Astrocyte (in vitro differentiated cells and primary cell): Measurements from ENCODE around the gene KRTAP1-3. TPM values are rescaled to one million over a fixed set of nuclear protein-coding genes. Genes with fewer than 3 reads are reported as not detected.
A peak's percentile ranks its signal among the peaks of the same experiment; 100 is the strongest.
"Not testable (repeated sequence)": the region's sequence is repeated elsewhere in the genome, so short reads cannot be mapped to it uniquely, and the experiment has no call there.

ENCODE experiments used
- DNase-seq: peaks from one replicate; pipeline ENCODE4 v3.0.0-alpha.2; 2010; ENCODE audit warnings: low read depth
- FAIRE-seq: peaks from 2 replicates; lab custom pipeline; 2011; peaks lifted over from hg19 to GRCh38; lab: Jason Lieb, UNC
- H2AFZ ChIP-seq: 2 replicates; pipeline ENCODE4 v1.6.0; 2012; ENCODE audit warnings: low read depth, low read length, inconsistent platforms
- H3K27ac ChIP-seq: 2 replicates; pipeline ENCODE4 v1.5.1; 2011; ENCODE audit warnings: low read depth, low read length, inconsistent platforms
- H3K27me3 ChIP-seq: 2 replicates; pipeline ENCODE4 v1.6.0; 2011; ENCODE audit warnings: low read length, inconsistent platforms; ENCODE audit not compliant: insufficient read depth
- H3K36me3 ChIP-seq: 2 replicates; pipeline ENCODE4 v1.5.1; 2011; ENCODE audit warnings: low read length, inconsistent platforms; ENCODE audit not compliant: insufficient read depth
- H3K4me1 ChIP-seq: 2 replicates; pipeline ENCODE4 v1.5.1; 2011; ENCODE audit warnings: low read length, inconsistent platforms; ENCODE audit not compliant: insufficient read depth
- H3K4me2 ChIP-seq: 2 replicates; pipeline ENCODE4 v1.6.0; 2012; ENCODE audit warnings: low read length, inconsistent platforms
- H3K4me3 ChIP-seq: 2 replicates; pipeline ENCODE4 v1.5.1; 2011; ENCODE audit warnings: low read depth, mild to moderate bottlenecking, low read length, inconsistent platforms; ENCODE audit not compliant: insufficient read depth
- H3K79me2 ChIP-seq: 2 replicates; pipeline ENCODE4 v1.6.0; 2012; ENCODE audit warnings: mild to moderate bottlenecking, low read length, inconsistent platforms; ENCODE audit not compliant: insufficient read depth
- H3K9ac ChIP-seq: 2 replicates; pipeline ENCODE4 v1.6.0; 2012; ENCODE audit warnings: mild to moderate bottlenecking, low read length, inconsistent platforms
- H3K9me3 ChIP-seq: 2 replicates; pipeline ENCODE4 v1.5.1; 2012; ENCODE audit warnings: low read depth, mild to moderate bottlenecking, low read length, inconsistent platforms; ENCODE audit not compliant: insufficient read depth
- H4K20me1 ChIP-seq: 2 replicates; pipeline ENCODE4 v1.6.0; 2012; ENCODE audit warnings: low read length, inconsistent platforms; ENCODE audit not compliant: insufficient read depth
- H3K27ac Mint-ChIP-seq: one replicate; pipeline ENCODE4 v1.8.0; 2021; ENCODE audit warnings: mild to moderate bottlenecking, mixed read lengths; ENCODE audit not compliant: unreplicated experiment
- H3K27me3 Mint-ChIP-seq: one replicate; pipeline ENCODE4 v1.8.0; 2021; ENCODE audit warnings: low read depth, mixed read lengths; ENCODE audit not compliant: unreplicated experiment
- H3K36me3 Mint-ChIP-seq: one replicate; pipeline ENCODE4 v1.8.0; 2021; ENCODE audit warnings: low read depth, mixed read lengths; ENCODE audit not compliant: unreplicated experiment
- H3K4me1 Mint-ChIP-seq: one replicate; pipeline ENCODE4 v1.8.0; 2021; ENCODE audit warnings: low read depth, mixed read lengths; ENCODE audit not compliant: unreplicated experiment
- H3K4me3 Mint-ChIP-seq: one replicate; pipeline ENCODE4 v1.8.0; 2021; ENCODE audit warnings: mild to moderate bottlenecking, moderate library complexity, mixed read lengths; ENCODE audit not compliant: unreplicated experiment
- H3K9me3 Mint-ChIP-seq: one replicate; pipeline ENCODE4 v1.8.0; 2021; ENCODE audit warnings: mild to moderate bottlenecking, mixed read lengths; ENCODE audit not compliant: unreplicated experiment
- EZH2 ChIP-seq: IDR thresholded peaks from 2 replicates; pipeline ENCODE4 v1.6.1; 2012; ENCODE audit warnings: mild to moderate bottlenecking, low read length, inconsistent platforms; ENCODE audit not compliant: insufficient read depth
- total RNA-seq: library from RNA; stranded (reverse); gene quantifications from 2 replicates; pipeline ENCODE4 v1.2.1, GENCODE V29; 2021
- TF ChIP-seq, protein P1 (sequence below): IDR thresholded peaks from 2 replicates; pipeline ENCODE4 v1.5.1; 2011; ENCODE audit warnings: low read depth, mild to moderate bottlenecking, inconsistent platforms, low read length, moderate library complexity; ENCODE audit not compliant: insufficient read depth

The KRTAP1-3 gene
- total RNA-seq, 1 donor from 2014 or later: not detected

- no peak overlapping the region for H3K27ac ChIP-seq
- no peaks in the 10 kb centered on the region for H3K79me2 ChIP-seq
- H4K20me1 ChIP-seq: no peaks in the 10 kb centered on the region
- Mint-ChIP-seq H3K4me1 (peaks cover 21% of the 10 kb centered on the region), H3K9me3 (peaks cover 2% of the 10 kb centered on the region), H3K36me3 (peaks cover 3% of the 10 kb centered on the region), H3K27me3 (no peaks in the 10 kb centered on the region), H3K27ac (no peak overlapping the region), H3K4me3 (no peak overlapping the region)
- H3K9me3 ChIP-seq: no peaks in the 10 kb centered on the region
- H3K4me3 ChIP-seq: no peak overlapping the region
- no peak for DNase-seq
- H3K36me3 ChIP-seq: no peaks in the 10 kb centered on the region
- TF ChIP-seq EZH2: no peak
- TF ChIP-seq, protein P1, sequence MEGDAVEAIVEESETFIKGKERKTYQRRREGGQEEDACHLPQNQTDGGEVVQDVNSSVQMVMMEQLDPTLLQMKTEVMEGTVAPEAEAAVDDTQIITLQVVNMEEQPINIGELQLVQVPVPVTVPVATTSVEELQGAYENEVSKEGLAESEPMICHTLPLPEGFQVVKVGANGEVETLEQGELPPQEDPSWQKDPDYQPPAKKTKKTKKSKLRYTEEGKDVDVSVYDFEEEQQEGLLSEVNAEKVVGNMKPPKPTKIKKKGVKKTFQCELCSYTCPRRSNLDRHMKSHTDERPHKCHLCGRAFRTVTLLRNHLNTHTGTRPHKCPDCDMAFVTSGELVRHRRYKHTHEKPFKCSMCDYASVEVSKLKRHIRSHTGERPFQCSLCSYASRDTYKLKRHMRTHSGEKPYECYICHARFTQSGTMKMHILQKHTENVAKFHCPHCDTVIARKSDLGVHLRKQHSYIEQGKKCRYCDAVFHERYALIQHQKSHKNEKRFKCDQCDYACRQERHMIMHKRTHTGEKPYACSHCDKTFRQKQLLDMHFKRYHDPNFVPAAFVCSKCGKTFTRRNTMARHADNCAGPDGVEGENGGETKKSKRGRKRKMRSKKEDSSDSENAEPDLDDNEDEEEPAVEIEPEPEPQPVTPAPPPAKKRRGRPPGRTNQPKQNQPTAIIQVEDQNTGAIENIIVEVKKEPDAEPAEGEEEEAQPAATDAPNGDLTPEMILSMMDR: no peak
- no peak for FAIRE-seq
- no peak overlapping the region for H3K4me2 ChIP-seq
- H3K27me3 ChIP-seq: no peaks in the 10 kb centered on the region
- H2AFZ ChIP-seq: no peak overlapping the region
- no peak overlapping the region for H3K9ac ChIP-seq
- peaks cover 16% of the 10 kb centered on the region for H3K4me1 ChIP-seq
Observed at GRCh38 chr17:41069031-41069430, 34.4 kb upstream of the KRTAP1-3 start.

DNA sequence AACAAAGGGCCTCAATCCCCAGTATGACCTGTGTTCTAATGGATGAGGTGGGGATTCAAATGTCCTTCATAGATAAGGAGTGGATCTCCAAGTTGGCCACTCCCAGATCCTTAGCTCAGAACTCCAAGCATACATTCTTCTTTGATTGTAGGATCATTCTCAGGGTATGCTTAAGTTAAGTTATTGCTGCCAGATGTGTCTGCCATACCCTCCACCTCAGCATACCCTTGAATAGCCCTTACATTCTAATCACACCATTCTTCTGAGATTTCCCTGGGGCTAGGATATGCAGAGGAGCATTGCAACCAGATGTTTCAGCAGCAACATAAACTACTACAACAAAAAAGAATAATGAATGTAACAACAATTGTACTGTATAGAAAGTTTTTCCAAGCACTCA, 32.6 kb upstream of the KRTAP1-3 start:
- Mint-ChIP-seq H3K27ac (no peak overlapping the region), H3K4me1 (peaks cover 23% of the 10 kb centered on the region), H3K9me3 (peaks cover 2% of the 10 kb centered on the region), H3K36me3 (peaks cover 3% of the 10 kb centered on the region), H3K4me3 (no peak overlapping the region), H3K27me3 (no peaks in the 10 kb centered on the region)
- Histone ChIP-seq H3K27ac (peak overlapping the region; percentile 86), H3K9me3 (no peaks in the 10 kb centered on the region), H3K36me3 (no peaks in the 10 kb centered on the region), H3K4me2 (no peak overlapping the region), H3K27me3 (no peaks in the 10 kb centered on the region), H3K79me2 (no peaks in the 10 kb centered on the region), H3K4me3 (no peak overlapping the region), H4K20me1 (no peaks in the 10 kb centered on the region), H2AFZ (no peak overlapping the region), H3K9ac (no peak overlapping the region), H3K4me1 (peaks cover 30% of the 10 kb centered on the region)
- TF ChIP-seq EZH2: no peak
- TF ChIP-seq, protein P1: no peak
- FAIRE-seq (no peak), DNase-seq (no peak)

DNA sequence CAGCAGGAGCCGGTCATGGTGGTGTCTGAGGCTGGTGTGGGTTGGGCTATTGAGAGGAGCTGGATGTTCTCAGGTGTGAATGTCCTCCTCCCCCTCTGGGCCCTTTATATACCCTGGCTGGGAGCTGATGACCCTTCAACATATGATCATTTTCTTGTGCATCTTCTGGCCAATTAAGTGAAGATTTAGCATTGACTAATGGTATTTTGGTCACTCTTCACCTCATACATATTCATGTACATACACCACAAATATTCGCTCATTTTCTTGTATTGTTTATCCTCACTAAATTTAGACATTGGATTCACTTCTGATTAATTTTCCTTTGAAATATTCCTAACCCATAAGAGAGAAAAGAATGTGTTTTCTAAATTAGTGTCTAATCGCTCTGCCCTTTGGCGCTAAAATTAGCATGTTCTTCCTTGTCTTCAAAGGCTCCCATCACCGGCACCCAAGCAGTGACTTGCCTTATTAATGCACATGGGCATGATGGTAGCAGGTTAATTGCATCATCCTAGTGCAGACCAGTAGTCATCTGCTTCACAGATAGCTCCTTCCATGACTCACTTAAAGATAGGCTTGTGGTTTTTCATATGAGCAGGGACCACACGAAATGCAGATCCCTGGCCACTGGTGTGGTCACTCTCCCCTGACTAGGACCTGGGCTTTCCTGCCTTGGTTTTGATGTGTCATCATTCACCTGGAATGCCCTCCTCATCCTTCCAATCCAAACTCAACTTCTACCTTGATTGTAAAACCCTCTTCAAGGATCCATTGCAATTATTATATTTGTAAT, 31.4 kb upstream of the KRTAP1-3 start, which contains the start of gene KRTAP2-4:
Gene KRTAP2-4 (minus strand): TSS at position 51 of the 796 bp plus-strand sequence. CDS start 34 bp downstream, at position 17.
- peak; percentile 99 for DNase-seq
- Histone ChIP-seq H3K27me3 (no peaks in the 10 kb centered on the region), H3K4me2 (peak within 1 kb of the TSS; percentile 16), H4K20me1 (no peaks in the 10 kb centered on the region), H3K9ac (peak within 1 kb of the TSS; percentile 40), H3K27ac (peak within 1 kb of the TSS; percentile 86), H3K9me3 (no peaks in the 10 kb centered on the region), H3K4me1 (peaks cover 37% of the 10 kb centered on the region), H3K36me3 (no peaks in the 10 kb centered on the region), H2AFZ (no peak within 1 kb of the TSS), H3K4me3 (no peak within 1 kb of the TSS), H3K79me2 (no peaks in the 10 kb centered on the region)
- H3K27ac Mint-ChIP-seq: peak within 1 kb of the TSS; percentile 83
- peak; percentile 97 for FAIRE-seq
- peaks cover 35% of the 10 kb centered on the region for H3K4me1 Mint-ChIP-seq
- no peaks in the 10 kb centered on the region for H3K36me3 Mint-ChIP-seq
- H3K9me3 Mint-ChIP-seq: peaks cover 2% of the 10 kb centered on the region
- H3K4me3 Mint-ChIP-seq: no peak within 1 kb of the TSS
- no peaks in the 10 kb centered on the region for H3K27me3 Mint-ChIP-seq
- TF ChIP-seq, protein P1: no peak
- no peak for TF ChIP-seq EZH2

- H3K4me3 Mint-ChIP-seq, H4K20me1 ChIP-seq, H3K79me2 ChIP-seq, H3K4me2 ChIP-seq, H3K27me3 ChIP-seq, FAIRE-seq, H3K9me3 Mint-ChIP-seq, H3K9ac ChIP-seq, H3K9me3 ChIP-seq, H2AFZ ChIP-seq, H3K36me3 Mint-ChIP-seq, H3K27me3 Mint-ChIP-seq, H3K36me3 ChIP-seq, H3K4me3 ChIP-seq, DNase-seq, H3K27ac ChIP-seq: not testable (repeated sequence)
- Mint-ChIP-seq H3K27ac (peak overlapping the region; percentile 42), H3K4me1 (peaks cover 43% of the 10 kb centered on the region)
- peaks cover 45% of the 10 kb centered on the region for H3K4me1 ChIP-seq
Observed at GRCh38 chr17:41065016-41065689, 30.5 kb upstream of the KRTAP1-3 start.
